Cardiac fibroblast (primary cell): Measurements from ENCODE around the gene ZNF709.
"Not testable (repeated sequence)": the region's sequence is repeated elsewhere in the genome, so short reads cannot be mapped to it uniquely, and the experiment has no call there.

ENCODE experiments used
- DNase-seq, 2 donors: peaks; one replicate each; pipeline versions ENCODE4 v3.0.0 to v3.0.0-alpha.2; 2010; ENCODE audit warnings: low read depth in 2 of 2
- H3K4me3 ChIP-seq, 2 donors: replicated peaks in 1 of 2; 1 replicate in 1 of 2; 2 replicates in 1 of 2; pipeline ENCODE4 v1.5.1; 2011; ENCODE audit warnings: low read depth in 2 of 2, low read length in 2 of 2, mild to moderate bottlenecking in 2 of 2, moderate library complexity in 1 of 2
- TF ChIP-seq, protein P1 (sequence below): IDR thresholded peaks from one replicate; pipeline ENCODE4 v1.5.1; 2011; ENCODE audit warnings: low read depth, mild to moderate bottlenecking, low read length, inconsistent platforms

Gene ZNF709

DNA sequence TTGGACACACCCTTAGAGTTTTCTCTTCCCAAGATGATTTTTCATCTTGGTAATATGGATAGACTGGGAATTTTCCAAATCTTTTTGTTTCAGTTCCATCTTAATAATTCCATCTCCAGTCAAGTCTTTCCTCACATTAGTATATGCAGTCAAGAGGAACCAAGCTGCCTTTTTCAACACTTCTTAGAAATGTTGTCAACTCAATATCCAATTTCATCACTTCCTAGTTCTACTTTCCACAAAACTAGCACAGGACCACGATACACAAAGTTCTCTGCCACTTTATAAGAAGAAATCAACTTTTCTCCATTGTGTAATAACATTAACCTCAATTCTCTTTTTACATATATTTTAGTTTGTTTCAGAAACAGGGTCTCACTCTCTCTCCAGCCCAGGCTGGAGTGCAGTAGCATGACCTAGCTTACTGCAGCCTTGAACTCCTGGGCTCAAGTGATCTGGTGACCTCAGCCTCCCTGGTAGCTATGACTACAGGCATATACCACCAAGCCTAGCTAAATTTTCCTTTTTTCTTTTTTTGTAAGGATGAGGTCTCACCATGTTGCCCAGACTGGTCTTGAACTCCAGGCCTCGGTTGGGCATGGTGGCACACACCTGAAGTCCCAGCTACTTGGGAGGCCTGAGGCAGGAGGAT is 59.3 kb downstream of the ZNF709 start:
- H3K4me3 ChIP-seq: no peak overlapping the region
- no peak for DNase-seq
- TF ChIP-seq, protein P1, sequence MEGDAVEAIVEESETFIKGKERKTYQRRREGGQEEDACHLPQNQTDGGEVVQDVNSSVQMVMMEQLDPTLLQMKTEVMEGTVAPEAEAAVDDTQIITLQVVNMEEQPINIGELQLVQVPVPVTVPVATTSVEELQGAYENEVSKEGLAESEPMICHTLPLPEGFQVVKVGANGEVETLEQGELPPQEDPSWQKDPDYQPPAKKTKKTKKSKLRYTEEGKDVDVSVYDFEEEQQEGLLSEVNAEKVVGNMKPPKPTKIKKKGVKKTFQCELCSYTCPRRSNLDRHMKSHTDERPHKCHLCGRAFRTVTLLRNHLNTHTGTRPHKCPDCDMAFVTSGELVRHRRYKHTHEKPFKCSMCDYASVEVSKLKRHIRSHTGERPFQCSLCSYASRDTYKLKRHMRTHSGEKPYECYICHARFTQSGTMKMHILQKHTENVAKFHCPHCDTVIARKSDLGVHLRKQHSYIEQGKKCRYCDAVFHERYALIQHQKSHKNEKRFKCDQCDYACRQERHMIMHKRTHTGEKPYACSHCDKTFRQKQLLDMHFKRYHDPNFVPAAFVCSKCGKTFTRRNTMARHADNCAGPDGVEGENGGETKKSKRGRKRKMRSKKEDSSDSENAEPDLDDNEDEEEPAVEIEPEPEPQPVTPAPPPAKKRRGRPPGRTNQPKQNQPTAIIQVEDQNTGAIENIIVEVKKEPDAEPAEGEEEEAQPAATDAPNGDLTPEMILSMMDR: no peak

DNA sequence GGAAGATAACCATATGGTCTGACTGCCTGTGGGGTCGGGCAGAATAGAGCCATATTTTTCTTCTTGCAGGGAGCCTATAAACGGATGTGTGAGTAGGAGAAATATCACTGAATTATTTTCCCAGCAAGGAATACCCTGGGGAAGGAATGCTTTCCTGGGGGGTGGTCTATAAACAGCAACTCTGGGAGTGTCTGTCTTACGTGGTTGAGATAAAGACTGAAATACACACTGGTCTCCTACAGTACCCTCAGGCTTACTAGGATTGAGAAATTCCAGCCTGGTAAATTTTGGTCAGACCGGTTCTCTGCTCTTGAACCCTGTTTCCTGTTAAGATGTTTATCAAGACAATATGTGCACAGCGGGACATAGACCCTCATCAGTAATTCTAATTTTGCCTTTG is 67.3 kb downstream of the ZNF709 start:
- H3K4me3 ChIP-seq, DNase-seq: not testable (repeated sequence)

DNA sequence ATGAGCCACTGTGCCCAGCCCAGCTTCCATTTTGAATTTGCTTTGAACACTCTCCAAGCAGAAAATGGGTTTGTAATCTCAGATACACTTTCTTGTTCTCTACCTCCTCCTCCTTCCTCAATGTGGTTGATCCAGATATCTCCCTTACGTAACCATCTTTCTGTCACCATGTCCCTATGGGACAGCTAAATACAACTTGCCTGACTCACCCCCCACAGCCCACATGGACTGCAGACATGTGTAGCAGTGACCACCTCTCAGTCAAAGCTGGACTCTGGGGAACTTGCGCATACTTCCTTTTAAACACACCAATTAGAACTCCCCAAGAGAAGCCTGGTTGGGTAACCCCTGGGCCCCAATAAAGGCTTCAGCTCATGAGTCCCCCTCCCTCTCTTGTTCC is 72.7 kb downstream of the ZNF709 start:
- TF ChIP-seq, protein P1: no peak

More for the DNA sequence above, 72.7 kb downstream of the ZNF709 start:
- no peak for DNase-seq
- H3K4me3 ChIP-seq: no peak overlapping the region
